PC-9 (cell line): Measurements from ENCODE around the gene CCDC148. TPM values are rescaled to one million over a fixed set of nuclear protein-coding genes. Genes with fewer than 3 reads are reported as not detected.

Experiments
- BruUV-seq: library from RNA; stranded (reverse); fragments of 400-500 nt; replicated peaks from 2 replicates; lab custom pipeline; 2021; lab: Mats Ljungman, UMichigan
- CTCF ChIA-PET: fragments of 300-600 bp; sonication (Branson Sonifier 250); formaldehyde crosslinking; loops from one replicate; lab custom pipeline; 2022; ENCODE audit warnings: antibody characterized with exemption; lab: Charles Lee
- POLR2A ChIA-PET: fragments of 300-600 bp; sonication (Branson Sonifier 250); formaldehyde crosslinking; loops from one replicate; lab custom pipeline; 2022; ENCODE audit warnings: antibody characterized with exemption; ENCODE audit not compliant: unreplicated experiment; lab: Charles Lee
- DNase-seq, 2 experiments: peaks; one replicate each; pipeline versions ENCODE4 v3.0.0 to v3.0.0-alpha.2; 2015 to 2022; ENCODE audit warnings: mixed read lengths in 1 of 2
- H2AFZ ChIP-seq: fragments of 200-600 bp; sonication (generic); 2 replicates; pipeline ENCODE4 v1.8.1; 2017; ENCODE audit warnings: antibody characterized with exemption
- H3F3A ChIP-seq: fragments of 200-600 bp; sonication (generic); 2 replicates; pipeline ENCODE4 v1.8.1; 2017; ENCODE audit warnings: antibody characterized with exemption, mild to moderate bottlenecking, low read depth; ENCODE audit not compliant: insufficient read depth
- H3K27ac ChIP-seq: fragments of 200-600 bp; sonication (generic); 2 replicates; pipeline ENCODE4 v1.6.1; 2016; ENCODE audit warnings: mixed run types
- H3K27me3 ChIP-seq: fragments of 200-600 bp; sonication (generic); 2 replicates; pipeline ENCODE4 v1.6.1; 2016; ENCODE audit warnings: low read depth, mixed run types; ENCODE audit not compliant: insufficient read depth
- H3K36me3 ChIP-seq: fragments of 200-600 bp; sonication (generic); 2 replicates; pipeline ENCODE4 v1.6.1; 2016; ENCODE audit warnings: low read depth, mixed run types
- H3K4me1 ChIP-seq: fragments of 200-600 bp; sonication (generic); replicated peaks from 2 replicates; pipeline ENCODE4 v1.6.1; 2016; ENCODE audit warnings: mixed run types; ENCODE audit not compliant: insufficient read depth
- H3K4me2 ChIP-seq: fragments of 200-600 bp; sonication (generic); 2 replicates; pipeline ENCODE4 v1.6.1; 2017; ENCODE audit warnings: mixed run types
- H3K4me3 ChIP-seq: fragments of 200-600 bp; sonication (generic); 2 replicates; pipeline ENCODE4 v1.6.1; 2016; ENCODE audit warnings: mixed run types
- H3K79me2 ChIP-seq: fragments of 200-600 bp; sonication (generic); 2 replicates; pipeline ENCODE4 v1.6.1; 2017; ENCODE audit warnings: low read depth, mixed run types
- H3K9me2 ChIP-seq: fragments of 200-600 bp; sonication (generic); 2 replicates; pipeline ENCODE4 v1.8.1; 2017; ENCODE audit warnings: mild to moderate bottlenecking; ENCODE audit not compliant: insufficient read depth
- H3K9me3 ChIP-seq: fragments of 200-600 bp; sonication (generic); 2 replicates; pipeline ENCODE4 v1.8.1; 2016; ENCODE audit warnings: low read depth; ENCODE audit not compliant: insufficient read depth
- H4K20me1 ChIP-seq: fragments of 200-600 bp; sonication (generic); 2 replicates; pipeline ENCODE4 v1.8.1; 2017; ENCODE audit not compliant: insufficient read depth
- CTCF ChIP-seq: fragments of 200-600 bp; sonication (generic); conservative IDR thresholded peaks from 2 replicates; pipeline ENCODE4 v1.6.1; 2017; ENCODE audit warnings: mixed run types, antibody characterized with exemption, mild to moderate bottlenecking, moderate library complexity
- EZH2 ChIP-seq: fragments of 200-600 bp; sonication (generic); IDR thresholded peaks from 2 replicates; pipeline ENCODE4 v1.8.0; 2017; ENCODE audit warnings: antibody characterized with exemption, low read depth
- intact Hi-C: fragments of 100-400 bp; cut with micrococcal nuclease; formaldehyde crosslinking; loops from one replicate; pipeline ENCODE4 v1.10.0; 2022; ENCODE audit not compliant: unreplicated experiment
- total RNA-seq: library from RNA; stranded (reverse); gene quantifications from 2 replicates; pipeline ENCODE4 v1.2.3, GENCODE V29; 2021

CCDC148 gene
- total RNA-seq, 1 experiment from 2014 or later = 1.8 TPM

- Histone ChIP-seq H3K4me3 (no peak overlapping the region), H3K9me2 (no peaks in the 10 kb centered on the region), H2AFZ (no peak overlapping the region), H3K79me2 (no peaks in the 10 kb centered on the region), H3K4me1 (no peaks in the 10 kb centered on the region), H3K9me3 (no peaks in the 10 kb centered on the region), H3K27me3 (no peaks in the 10 kb centered on the region), H3K36me3 (no peaks in the 10 kb centered on the region), H3K4me2 (no peak overlapping the region), H3K27ac (no peak overlapping the region), H3F3A (no peaks in the 10 kb centered on the region), H4K20me1 (no peaks in the 10 kb centered on the region)
- no peak for TF ChIP-seq EZH2
- TF ChIP-seq CTCF = no peak
- ChIA-PET CTCF (no interaction called here), POLR2A (no interaction called here)
- no TSS peak for BruUV-seq
- intact Hi-C loops = no loop called here
- no peak for DNase-seq
Measured at GRCh38 chr2:158290225-158290624, 166.3 kb downstream of the CCDC148 start.

GRCh38 chr2:158276619-158277471 is 179.7 kb downstream of the CCDC148 start:
- POLR2A ChIA-PET = no interaction called here
- H3K9me2 ChIP-seq = no peaks in the 10 kb centered on the region
- H3K36me3 ChIP-seq = no peaks in the 10 kb centered on the region
- no peak for TF ChIP-seq EZH2
- no peak for TF ChIP-seq CTCF
- BruUV-seq = no TSS peak
- no peak overlapping the region for H3K4me2 ChIP-seq
- H3K4me3 ChIP-seq = no peak overlapping the region
- no peaks in the 10 kb centered on the region for H3K27me3 ChIP-seq
- no peak overlapping the region for H2AFZ ChIP-seq
- H3K79me2 ChIP-seq = no peaks in the 10 kb centered on the region
- no peak overlapping the region for H3K27ac ChIP-seq
- no peaks in the 10 kb centered on the region for H3F3A ChIP-seq
- H3K4me1 ChIP-seq = no peaks in the 10 kb centered on the region
- CTCF ChIA-PET = no interaction called here
- H3K9me3 ChIP-seq = no peaks in the 10 kb centered on the region
- intact Hi-C loops = no loop called here
- no peak for DNase-seq
- no peaks in the 10 kb centered on the region for H4K20me1 ChIP-seq

- H3K4me2 ChIP-seq = no peak overlapping the region
- no peaks in the 10 kb centered on the region for H3K27me3 ChIP-seq
- no peak for DNase-seq
- BruUV-seq = no TSS peak
- no peak overlapping the region for H2AFZ ChIP-seq
- CTCF ChIA-PET = no interaction called here
- no peak for TF ChIP-seq EZH2
- POLR2A ChIA-PET = no interaction called here
- no peaks in the 10 kb centered on the region for H3K4me1 ChIP-seq
- no peak overlapping the region for H3K27ac ChIP-seq
- no peaks in the 10 kb centered on the region for H3K36me3 ChIP-seq
- no peaks in the 10 kb centered on the region for H3K79me2 ChIP-seq
- no peaks in the 10 kb centered on the region for H3K9me2 ChIP-seq
- no peak overlapping the region for H3K4me3 ChIP-seq
- H3F3A ChIP-seq = no peaks in the 10 kb centered on the region
- intact Hi-C loops = no loop called here
- H3K9me3 ChIP-seq = no peaks in the 10 kb centered on the region
- no peaks in the 10 kb centered on the region for H4K20me1 ChIP-seq
Measured at GRCh38 chr2:158273791-158274190, 182.8 kb downstream of the CCDC148 start.
